Peyer's patch (tissue), 4 donors: ENCODE results near the gene DZIP3.

ENCODE experiments used
- CTCF ChIP-seq, 6 experiments: fragments of 450-650 bp in 4 of 6; fragments of 200-600 bp in 2 of 6; sonication (generic) in 1 of 6; IDR thresholded peaks; one replicate each; pipeline ENCODE4 v1.5.1; 2017 to 2019; ENCODE audit warnings: antibody characterized with exemption in 6 of 6, mild to moderate bottlenecking in 3 of 6, moderate library complexity in 1 of 6
- POLR2A ChIP-seq, 2 donors: fragments of 450-650 bp; IDR thresholded peaks; one replicate each; pipeline ENCODE4 v1.5.1; 2017; ENCODE audit warnings: antibody characterized with exemption in 2 of 2, mild to moderate bottlenecking in 2 of 2, moderate library complexity in 2 of 2

DNA sequence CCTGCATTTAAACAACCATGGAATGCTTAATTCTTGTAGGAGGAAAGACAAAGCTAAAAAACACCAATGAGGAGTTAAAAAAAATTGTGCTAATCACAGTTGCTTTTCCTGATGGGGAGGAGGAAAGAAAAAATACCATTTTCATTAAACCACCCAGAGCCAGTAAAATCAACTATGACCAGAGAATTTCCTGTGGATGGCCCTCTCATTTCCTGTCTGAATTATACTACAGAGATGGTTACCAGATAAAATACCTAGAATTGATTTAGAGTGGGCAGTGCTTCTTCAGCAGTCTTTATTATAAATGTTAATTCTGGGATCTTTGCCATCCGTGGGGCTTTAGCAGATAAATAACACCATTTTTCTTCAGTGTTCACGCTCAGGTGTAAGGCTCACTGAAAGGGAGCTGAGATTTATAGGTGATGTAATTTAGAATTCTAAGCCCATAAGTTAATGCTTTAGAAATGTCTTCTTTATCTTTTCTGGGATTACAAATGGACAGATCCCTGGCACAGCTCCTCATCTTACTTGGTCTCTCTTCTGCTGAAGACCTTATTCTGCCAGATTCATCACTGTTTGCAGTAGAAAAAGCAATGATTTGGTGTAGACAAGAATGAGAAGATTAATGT, 129.8 kb downstream of the DZIP3 start:
- no peak for TF ChIP-seq CTCF (IDR thresholded peaks at IDR 0.05)
- TF ChIP-seq POLR2A (IDR thresholded peaks at IDR 0.05) = no peak
